Stimulated activated CD8-positive, alpha-beta memory T cell treated with anti-CD3 and anti-CD28 coated beads, Interleukin-15, amount 100 ng/mL, for 48 hours (primary cell): ENCODE measurements around the gene PGAM5.
"Not testable (repeated sequence)": the region's sequence is repeated elsewhere in the genome, so short reads cannot be mapped to it uniquely, and the experiment has no call there.

Source experiments
- DNase-seq, 2 donors: peaks; one replicate each; pipeline ENCODE4 v3.0.0-alpha.2; 2020; ENCODE audit warnings: low read depth in 2 of 2

The PGAM5 gene

GRCh38 chr12:132747896-132748295 lies 37.3 kb downstream of the PGAM5 start:
- no peak for DNase-seq

- DNase-seq = no peak
These were observed 37.7 kb downstream of the PGAM5 start for GRCh38 chr12:132748319-132748718.

GRCh38 chr12:132753670-132754069 lies 43.0 kb downstream of the PGAM5 start:
- not testable (repeated sequence) for DNase-seq

- no peak for DNase-seq
These were observed 43.7 kb downstream of the PGAM5 start for GRCh38 chr12:132754160-132754932.

- DNase-seq = not testable (repeated sequence)
These were observed 48.2 kb downstream of the PGAM5 start for GRCh38 chr12:132758825-132759224.

- DNase-seq = no peak
These were observed 48.7 kb downstream of the PGAM5 start for GRCh38 chr12:132759359-132759758.

GRCh38 chr12:132761032-132761920 lies 50.6 kb downstream of the PGAM5 start, which contains the start of gene ANKLE2:
TSS of gene ANKLE2 (minus strand) at chr12:132761832. CDS start at chr12:132761798, 34 bp downstream.
- peak; percentile 53 to 73 for DNase-seq

- DNase-seq = peak; percentile 76 to 79
These were observed 51.4 kb downstream of the PGAM5 start for GRCh38 chr12:132761921-132762583.

GRCh38 chr12:132764231-132764630 lies 53.6 kb downstream of the PGAM5 start:
- DNase-seq = no peak

GRCh38 chr12:132765361-132765760 lies 54.7 kb downstream of the PGAM5 start:
- no peak for DNase-seq

GRCh38 chr12:132766380-132767085 lies 55.9 kb downstream of the PGAM5 start:
- DNase-seq = no peak

- peak; percentile 11 to 15 for DNase-seq
These were observed 60.6 kb downstream of the PGAM5 start for GRCh38 chr12:132771126-132771838.
